H9 (cell line): ENCODE results near the gene TAOK3. TPM values are rescaled to one million over a fixed set of nuclear protein-coding genes. Genes with fewer than 3 reads are reported as not detected.

ENCODE experiments used
- DNase-seq: peaks from one replicate; pipeline ENCODE4 v3.0.0-alpha.2; 2017
- H2AFZ ChIP-seq: one replicate; pipeline ENCODE4 v1.6.1; 2013; ENCODE audit warnings: mild to moderate bottlenecking, low read length, control low read depth, moderate library complexity
- H2AK5ac ChIP-seq: 2 replicates; pipeline ENCODE4 v1.6.1; 2013; ENCODE audit warnings: low read length, control low read depth, mixed read lengths; ENCODE audit not compliant: insufficient read length
- H2BK120ac ChIP-seq: one replicate; pipeline ENCODE4 v1.6.1; 2013; ENCODE audit warnings: low read depth, mild to moderate bottlenecking, low read length, control low read depth, inconsistent platforms; ENCODE audit not compliant: poor library complexity, severe bottlenecking
- H2BK12ac ChIP-seq: 2 replicates; pipeline ENCODE4 v1.6.1; 2013; ENCODE audit warnings: low read length, control low read depth, mixed read lengths, low read depth; ENCODE audit not compliant: insufficient read length
- H2BK15ac ChIP-seq: 2 replicates; pipeline ENCODE4 v1.6.1; 2013; ENCODE audit warnings: low read depth, low read length, control low read depth
- H2BK20ac ChIP-seq: one replicate; pipeline ENCODE4 v1.6.1; 2013; ENCODE audit warnings: low read depth, mild to moderate bottlenecking, low read length, control low read depth, inconsistent platforms; ENCODE audit not compliant: poor library complexity, severe bottlenecking
- H2BK5ac ChIP-seq: 2 replicates; pipeline ENCODE4 v1.6.1; 2013; ENCODE audit warnings: low read length, control low read depth, mixed read lengths; ENCODE audit not compliant: insufficient read length
- H3K14ac ChIP-seq: 2 replicates; pipeline ENCODE4 v1.6.1; 2013; ENCODE audit warnings: low read length, control low read depth; ENCODE audit not compliant: insufficient read depth
- H3K18ac ChIP-seq: 2 replicates; pipeline ENCODE4 v1.6.1; 2013; ENCODE audit warnings: low read depth, mild to moderate bottlenecking, mixed read lengths, low read length, control low read depth; ENCODE audit not compliant: insufficient read length
- H3K23ac ChIP-seq: 2 replicates; pipeline ENCODE4 v1.6.1; 2013; ENCODE audit warnings: low read length, control low read depth, mixed read lengths, low read depth; ENCODE audit not compliant: insufficient read length
- H3K23me2 ChIP-seq: 2 replicates; pipeline ENCODE4 v1.6.1; 2013; ENCODE audit warnings: low read depth, mild to moderate bottlenecking, mixed read lengths, low read length, control low read depth; ENCODE audit not compliant: insufficient read length, poor library complexity, severe bottlenecking
- H3K27ac ChIP-seq: 2 replicates; pipeline ENCODE4 v1.5.1; 2013; ENCODE audit warnings: low read length, control low read depth, mixed read lengths, low read depth; ENCODE audit not compliant: insufficient read length
- H3K27me3 ChIP-seq: 2 replicates; pipeline ENCODE4 v1.6.1; 2013; ENCODE audit warnings: low read length, control low read depth, inconsistent platforms; ENCODE audit not compliant: insufficient read depth
- H3K4ac ChIP-seq: 2 replicates; pipeline ENCODE4 v1.6.1; 2013; ENCODE audit warnings: low read depth, mild to moderate bottlenecking, control low read depth, inconsistent platforms, low read length, moderate library complexity
- H3K4me1 ChIP-seq: 2 replicates; pipeline ENCODE4 v1.6.1; 2013; ENCODE audit warnings: low read length, control low read depth, inconsistent platforms; ENCODE audit not compliant: insufficient read depth
- H3K4me2 ChIP-seq: 2 replicates; pipeline ENCODE4 v1.6.1; 2013; ENCODE audit warnings: low read length, control low read depth, mixed read lengths; ENCODE audit not compliant: insufficient read length, insufficient read depth
- H3K56ac ChIP-seq: 2 replicates; pipeline ENCODE4 v1.6.1; 2013; ENCODE audit warnings: low read depth, mild to moderate bottlenecking, mixed read lengths, low read length, control low read depth; ENCODE audit not compliant: insufficient read length
- H3K79me1 ChIP-seq: 2 replicates; pipeline ENCODE4 v1.6.1; 2013; ENCODE audit warnings: low read depth, mild to moderate bottlenecking, moderate library complexity, low read length, control low read depth, inconsistent platforms; ENCODE audit not compliant: insufficient read depth, poor library complexity, severe bottlenecking
- H3K79me2 ChIP-seq: 2 replicates; pipeline ENCODE4 v1.6.1; 2013; ENCODE audit warnings: low read length, control low read depth, inconsistent platforms; ENCODE audit not compliant: insufficient read depth
- H3K9ac ChIP-seq: 2 replicates; pipeline ENCODE4 v1.6.1; 2013; ENCODE audit warnings: low read length, control low read depth, mixed read lengths; ENCODE audit not compliant: insufficient read length; ENCODE audit errors: extremely low read depth
- H3K9me3 ChIP-seq: one replicate; pipeline ENCODE4 v1.6.1; 2013; ENCODE audit warnings: low read depth, low read length, inconsistent platforms; ENCODE audit not compliant: control insufficient read depth
- H3T11ph ChIP-seq: one replicate; pipeline ENCODE4 v1.6.1; 2013; ENCODE audit warnings: mild to moderate bottlenecking, low read length, control low read depth, inconsistent platforms
- H4K20me1 ChIP-seq: one replicate; pipeline ENCODE4 v1.6.1; 2013; ENCODE audit not compliant: control insufficient read depth, insufficient read length, insufficient read depth
- H4K5ac ChIP-seq: 2 replicates; pipeline ENCODE4 v1.6.1; 2013; ENCODE audit warnings: low read depth, mild to moderate bottlenecking, mixed read lengths, low read length, control low read depth; ENCODE audit not compliant: insufficient read length
- H4K8ac ChIP-seq: replicated peaks from 2 replicates; pipeline ENCODE4 v1.6.1; 2013; ENCODE audit warnings: low read length, control low read depth, mixed read lengths, low read depth; ENCODE audit not compliant: insufficient read length
- H4K91ac ChIP-seq: 2 replicates; pipeline ENCODE4 v1.6.1; 2013; ENCODE audit warnings: low read depth, mild to moderate bottlenecking, moderate library complexity, mixed read lengths, low read length, control low read depth; ENCODE audit not compliant: insufficient read length
- H3K27ac Mint-ChIP-seq, 3 experiments: 2 replicates in 2 of 3; 3 replicates in 1 of 3; pipeline ENCODE4 v1.8.0; 2020 to 2021; ENCODE audit warnings: mixed read lengths in 3 of 3, mild to moderate bottlenecking in 1 of 3, moderate library complexity in 1 of 3
- H3K27me3 Mint-ChIP-seq: 2 replicates; pipeline ENCODE4 v1.8.0; 2021; ENCODE audit warnings: low read depth, mild to moderate bottlenecking, moderate library complexity, mixed read lengths
- H3K36me3 Mint-ChIP-seq, 3 experiments: 2 replicates in 2 of 3; 3 replicates in 1 of 3; pipeline ENCODE4 v1.8.0; 2020 to 2021; ENCODE audit warnings: low read depth in 3 of 3, mixed read lengths in 3 of 3; ENCODE audit not compliant: insufficient read depth in 1 of 3
- H3K4me1 Mint-ChIP-seq, 2 experiments: 2 replicates each; pipeline ENCODE4 v1.8.0; 2020; ENCODE audit warnings: mixed read lengths in 2 of 2
- H3K4me3 Mint-ChIP-seq, 2 experiments: 2 replicates in 1 of 2; 3 replicates in 1 of 2; pipeline ENCODE4 v1.8.0; 2020 to 2021; ENCODE audit warnings: mild to moderate bottlenecking in 2 of 2, mixed read lengths in 2 of 2, moderate library complexity in 1 of 2
- H3K9me3 Mint-ChIP-seq, 2 experiments: 2 replicates in 1 of 2; 3 replicates in 1 of 2; pipeline ENCODE4 v1.8.0; 2020; ENCODE audit warnings: mild to moderate bottlenecking in 2 of 2, mixed read lengths in 2 of 2, moderate library complexity in 1 of 2
- CTCF ChIP-seq: fragments of 200-600 bp; sonication (generic); conservative IDR thresholded peaks from 3 replicates; pipeline ENCODE4 v1.8.0; 2021; ENCODE audit warnings: antibody characterized with exemption, mild to moderate bottlenecking
- WGBS: extraction: QIAGEN DNeasy Blood & Tissue Kit; methylation state at CpG from one replicate; pipeline ENCODE4 v1.1.7; 2013; ENCODE audit warnings: missing lambda C conversion rate, low lambda C conversion rate, mixed read lengths; ENCODE audit not compliant: insufficient read length; ENCODE audit errors: extremely low coverage; 5-methylcytosine and 5-hydroxymethylcytosine counted together
- total RNA-seq: library from RNA; stranded (reverse); gene quantifications from 2 replicates; pipeline ENCODE4 v1.2.1, GENCODE V29; 2021

Gene TAOK3
- total RNA-seq, 1 experiment from 2014 or later = 5.2 TPM

- Histone ChIP-seq H2BK20ac (no peak overlapping the region), H4K5ac (no peak overlapping the region), H3K9ac (no peak overlapping the region), H3K56ac (no peak overlapping the region), H2AFZ (no peak overlapping the region), H3K27ac (no peak overlapping the region), H3T11ph (no peak overlapping the region), H3K4me2 (no peak overlapping the region), H4K91ac (no peak overlapping the region), H4K8ac (no peak overlapping the region), H2BK120ac (no peak overlapping the region), H3K23ac (no peak overlapping the region), H2BK5ac (no peak overlapping the region), H2BK15ac (no peak overlapping the region), H3K23me2 (no peaks in the 10 kb centered on the region), H3K9me3 (no peaks in the 10 kb centered on the region), H3K4ac (no peak overlapping the region), H3K79me1 (no peaks in the 10 kb centered on the region), H3K4me1 (peaks cover 3% of the 10 kb centered on the region; the same call in 1 of the 2 replicates), H2AK5ac (no peak overlapping the region), H2BK12ac (no peak overlapping the region), H3K79me2 (no peaks in the 10 kb centered on the region), H3K27me3 (no peaks in the 10 kb centered on the region), H3K18ac (no peak overlapping the region), H3K14ac (no peak overlapping the region), H4K20me1 (no peaks in the 10 kb centered on the region)
- Mint-ChIP-seq H3K9me3 (no peaks in the 10 kb centered on the region), H3K36me3 (no peaks in the 10 kb centered on the region), H3K4me3 (no peak overlapping the region), H3K27ac (no peak overlapping the region), H3K4me1 (peaks cover 10 to 14% of the 10 kb centered on the region in 2 experiments), H3K27me3 (no peaks in the 10 kb centered on the region)
- no CpG with 5 or more reads among the region's 4 CpGs for WGBS
- no peak for TF ChIP-seq CTCF
- DNase-seq = no peak
Measured at GRCh38 chr12:118304093-118304492, 68.6 kb downstream of the TAOK3 start.
